GM19395 (cell line): Measurements from ENCODE around the gene TRPV2.

Experiments used
- ATAC-seq: cut with Tn5 transposase; IDR thresholded peaks from one replicate; pipeline ENCODE4 v1.9.1; 2021; ENCODE audit warnings: mild to moderate bottlenecking, moderate library complexity; ENCODE audit not compliant: unreplicated experiment

TRPV2 gene

GRCh38 chr17:16472539-16472938 is 57.2 kb downstream of the TRPV2 start:
- ATAC-seq: no peak

DNA sequence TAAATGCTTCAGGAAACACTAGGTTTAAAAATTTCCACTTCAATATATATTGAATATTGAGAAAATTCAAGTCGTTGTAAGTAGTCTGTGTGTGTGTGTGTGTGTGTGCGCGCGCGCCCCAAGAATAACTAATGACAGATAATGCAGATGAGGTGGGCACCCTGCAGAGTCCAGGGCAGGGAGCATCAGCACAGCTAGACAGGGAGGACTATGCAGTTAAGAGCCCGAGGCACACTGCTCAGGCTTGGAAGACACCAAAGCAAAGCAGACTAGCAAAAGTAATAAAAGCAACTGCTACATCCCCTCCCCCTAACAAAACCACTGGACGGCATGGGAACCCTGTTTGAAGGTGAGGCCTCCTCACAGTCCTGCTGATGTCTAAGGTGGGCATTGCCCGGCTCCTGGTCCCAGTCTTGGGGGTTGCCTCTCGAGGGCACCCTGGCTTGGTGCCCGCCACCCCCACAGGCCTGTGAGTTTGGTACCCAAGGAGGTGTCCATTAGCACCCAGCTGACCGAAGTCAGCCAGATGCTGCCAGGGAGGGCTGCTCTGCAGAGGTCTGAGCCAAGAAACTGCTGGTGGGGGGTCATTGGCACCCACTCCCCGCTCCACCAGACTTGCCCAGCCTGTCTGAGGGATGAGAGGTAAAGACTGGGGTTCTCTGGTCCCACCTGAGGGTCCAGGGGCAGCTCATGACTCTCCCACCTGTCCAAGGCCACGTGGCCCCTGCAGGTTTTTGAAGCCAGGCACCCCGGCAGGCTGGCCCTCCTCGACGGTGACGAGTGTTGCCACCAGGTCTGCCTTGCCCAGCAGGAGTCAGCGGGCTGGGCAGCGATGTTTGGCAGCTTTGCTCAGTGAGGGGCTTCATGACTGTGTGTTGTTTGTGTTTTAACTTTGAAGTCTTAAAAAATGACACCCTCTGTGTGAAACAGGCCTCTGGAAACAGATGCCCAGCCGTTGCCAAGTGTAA is 58.0 kb downstream of the TRPV2 start:
- ATAC-seq: no peak

GRCh38 chr17:16474012-16474725 is 58.8 kb downstream of the TRPV2 start:
- no peak for ATAC-seq

DNA sequence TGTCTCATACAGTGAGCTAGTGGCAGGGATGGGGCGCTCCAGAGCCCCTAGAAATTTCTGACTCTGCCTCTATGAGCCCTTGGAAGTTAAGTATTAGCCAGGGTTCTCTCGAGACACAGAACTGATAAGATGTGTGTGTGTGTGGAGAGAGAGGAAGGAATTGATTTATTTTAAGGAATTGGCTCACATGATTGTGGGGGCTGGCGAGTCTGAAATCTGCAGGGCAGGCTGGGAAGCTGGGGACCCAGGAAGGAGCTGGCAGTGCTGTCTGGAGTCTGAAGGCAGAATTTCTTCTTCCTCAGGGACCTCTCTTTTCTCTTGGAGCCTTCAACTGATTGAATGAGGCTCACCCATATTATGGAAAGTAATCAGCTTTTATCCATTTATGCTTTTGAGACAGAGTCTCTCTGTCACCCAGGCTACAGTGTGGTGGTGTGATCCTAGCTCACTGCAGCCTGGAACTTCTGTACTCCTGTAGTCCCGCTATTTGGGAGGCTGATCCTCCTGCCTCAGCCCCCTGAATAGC is 59.9 kb downstream of the TRPV2 start:
- ATAC-seq: no peak

GRCh38 chr17:16477255-16477654 is 61.9 kb downstream of the TRPV2 start:
- no peak for ATAC-seq

- ATAC-seq: no peak
Observed at GRCh38 chr17:16477666-16478065, 62.3 kb downstream of the TRPV2 start.

DNA sequence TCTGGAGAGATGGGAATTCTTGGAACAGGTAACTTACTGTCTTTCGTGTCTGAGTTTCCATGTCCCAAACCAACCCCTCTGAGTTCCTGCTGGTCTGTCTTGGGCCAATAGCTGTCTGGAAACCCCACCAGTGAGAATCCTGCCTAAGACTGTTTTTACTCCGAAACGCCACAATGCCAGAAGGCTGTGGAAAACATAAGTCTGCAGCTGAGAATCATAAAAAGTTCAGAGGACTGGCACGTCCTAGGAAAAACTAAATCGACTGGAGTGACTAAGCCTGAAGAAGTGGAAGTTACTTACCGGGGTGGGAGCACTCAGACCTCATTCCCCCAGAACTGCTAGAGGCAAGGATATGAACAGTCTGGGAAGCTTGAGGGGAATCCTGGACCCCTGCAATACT is 63.3 kb downstream of the TRPV2 start:
- no peak for ATAC-seq

DNA sequence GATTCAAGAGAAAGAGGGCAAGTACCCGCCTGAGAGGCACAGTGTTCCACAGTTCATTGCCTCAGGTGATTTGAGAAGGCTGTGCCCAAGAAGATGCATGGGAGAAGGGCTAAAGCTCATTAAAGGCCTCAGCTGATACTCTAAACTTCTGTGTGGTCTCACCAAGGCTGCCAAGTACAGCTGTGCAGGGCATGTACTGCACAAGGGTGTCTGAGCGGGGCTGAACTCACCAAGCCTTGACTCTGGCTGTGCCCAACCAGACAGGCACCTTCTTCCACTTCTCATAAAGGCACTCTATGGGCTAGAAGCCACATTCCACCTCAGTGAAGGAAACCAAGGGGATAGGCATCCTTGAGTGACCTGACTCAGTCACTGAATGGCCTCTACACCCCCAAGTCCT is 63.9 kb downstream of the TRPV2 start:
- ATAC-seq: no peak

GRCh38 chr17:16480995-16481394 is 65.6 kb downstream of the TRPV2 start:
- ATAC-seq: no peak

GRCh38 chr17:16482253-16482652 is 66.9 kb downstream of the TRPV2 start:
- ATAC-seq: no peak

DNA sequence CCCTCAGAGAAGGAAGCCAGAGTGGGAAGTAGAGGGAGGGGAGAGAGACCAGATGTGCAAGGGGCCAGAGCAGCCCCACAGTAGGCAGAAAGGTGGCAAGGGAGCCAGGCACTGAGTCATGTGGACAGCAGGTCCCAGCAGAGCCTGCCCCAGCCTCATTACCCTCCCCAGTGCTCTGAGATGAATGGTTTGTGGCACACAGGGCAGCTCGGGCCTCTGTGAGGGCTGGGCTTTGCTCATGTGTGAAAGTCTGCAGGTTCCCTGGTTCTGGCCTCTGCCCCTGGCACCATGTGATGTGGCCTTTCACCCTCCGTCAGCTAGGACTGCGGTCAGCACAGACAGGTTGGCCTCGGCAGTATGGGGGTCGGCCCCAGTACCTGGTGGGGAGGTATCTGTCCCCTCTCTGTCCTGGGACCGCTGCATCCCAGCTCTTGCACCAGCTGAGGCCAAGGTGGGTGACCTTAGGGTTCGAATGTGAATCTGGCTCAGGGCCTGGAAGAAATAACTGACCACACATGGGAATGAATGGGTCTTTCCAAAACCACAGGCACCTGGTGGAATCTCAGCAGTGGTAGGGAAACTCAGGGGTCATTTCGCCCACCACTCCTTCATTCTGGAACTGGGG is 67.8 kb downstream of the TRPV2 start:
- ATAC-seq: no peak

DNA sequence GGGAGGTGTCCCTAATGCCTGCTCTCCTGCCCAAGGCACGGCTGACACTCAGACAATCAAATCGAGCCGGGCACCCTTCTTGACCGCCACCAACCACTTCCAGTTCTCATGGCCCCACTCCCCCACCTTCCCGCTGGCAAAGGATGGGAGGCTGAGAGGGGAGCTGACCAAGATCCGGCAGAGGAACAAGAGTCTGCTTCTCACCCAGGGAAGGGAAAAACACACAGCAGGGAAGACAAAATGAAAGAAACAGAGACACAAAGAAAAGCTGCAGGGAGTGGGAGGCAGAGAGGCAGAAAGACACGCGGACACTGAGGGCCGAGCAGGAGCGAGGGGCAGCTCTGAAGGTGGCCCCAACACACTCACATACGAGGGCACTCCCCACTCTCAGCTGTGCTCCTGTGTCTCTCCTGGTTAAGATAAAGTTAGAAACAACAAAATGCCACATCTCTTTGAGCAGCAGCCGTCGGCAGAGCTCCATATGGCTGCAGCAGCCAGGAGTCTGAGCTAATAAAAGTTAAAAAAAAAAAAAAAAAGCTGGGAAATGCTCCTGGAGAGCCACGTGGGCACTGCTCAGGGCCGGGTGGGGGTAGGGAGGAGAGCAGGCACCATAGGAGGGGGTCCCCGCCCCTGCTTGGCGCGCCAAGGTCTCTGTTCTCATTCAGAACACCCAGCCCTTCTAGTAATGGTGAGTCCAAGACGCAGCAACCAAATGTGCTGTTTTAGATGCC is 69.2 kb downstream of the TRPV2 start:
- ATAC-seq: no peak
